ENCODE data around the gene CACNA2D1.

- no peak for TF ChIP-seq CTCF (conservative IDR thresholded peaks at IDR 0.05; ENCODE audit: low read depth, low read length)
- TF ChIP-seq EZH2phosphoT487 (IDR thresholded peaks at IDR 0.05; ENCODE audit: borderline replicate concordance, low read length) = no peak
- no peak for TF ChIP-seq EZH2 (IDR thresholded peaks at IDR 0.05; ENCODE audit: low read length, unreplicated experiment)
Observed at GRCh38 chr7:82050792-82051191, 392.8 kb downstream of the CACNA2D1 start.

Measured in PC-3 (cell line).